Measurements from ENCODE around the gene CRHR1. TPM values are rescaled to one million over a fixed set of nuclear protein-coding genes. Genes with fewer than 3 reads are reported as not detected.

Gene CRHR1
- polyA plus RNA-seq, 1 of the 3 experiments (the other 2 are of a cell fraction): 0.13 TPM

DNA sequence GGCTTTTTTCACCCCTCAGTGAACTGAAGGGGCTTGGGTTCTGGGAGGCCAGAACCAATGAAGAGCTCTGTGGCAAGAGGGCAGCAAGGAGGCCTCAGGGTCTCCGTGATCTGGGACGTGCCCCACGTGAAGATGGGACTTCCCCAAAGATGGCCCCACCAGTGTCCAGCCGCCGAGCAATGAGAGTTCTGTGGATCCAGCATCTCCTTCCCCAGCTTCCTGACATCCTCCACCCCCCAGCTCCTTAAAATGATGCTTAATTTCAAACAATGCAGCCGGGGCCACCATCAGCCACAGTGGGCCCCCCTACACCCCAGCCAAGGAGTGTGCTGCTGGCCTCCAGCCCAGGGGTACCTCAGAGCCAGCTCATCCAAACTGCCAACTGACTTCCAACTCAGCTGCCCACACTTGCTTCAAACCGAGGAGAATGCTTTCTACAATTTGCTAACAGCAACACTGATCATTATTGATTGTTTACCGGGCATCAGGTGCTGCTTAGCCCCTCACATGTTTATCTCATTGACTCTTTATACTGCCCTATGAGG is 54.7 kb downstream of the CRHR1 start:
- no peaks in the 10 kb centered on the region for H3K9me3 ChIP-seq
- no peaks in the 10 kb centered on the region for H3K36me3 ChIP-seq (replicated peaks in 1 of 2; ENCODE audit: control insufficient read depth in 1 of 2, insufficient read depth in 2 of 2, low read length in 1 of 2)
- H2AFZ ChIP-seq (ENCODE audit: low read depth): no peak overlapping the region
- DNase-seq: no peak
- H3K27ac ChIP-seq (ENCODE audit: low read depth in 2 of 2, low read length in 1 of 2): no peak overlapping the region
- H3K9me2 ChIP-seq: no peaks in the 10 kb centered on the region
- no peaks in the 10 kb centered on the region for H3K79me2 ChIP-seq (ENCODE audit: insufficient read depth)
- H3F3A ChIP-seq (replicated peaks; ENCODE audit: insufficient read depth): no peaks in the 10 kb centered on the region
- no peak for TF ChIP-seq FOXJ3 (CRISPR knock-in tag; IDR thresholded peaks at IDR 0.05)
- TF ChIP-seq JUND (IDR thresholded peaks at IDR 0.05): no peak
- no peak for TF ChIP-seq GABPA (IDR thresholded peaks at IDR 0.05; ENCODE audit: low read depth)
- no peak for TF ChIP-seq TAF1 (IDR thresholded peaks at IDR 0.05; ENCODE audit: borderline replicate concordance, low read depth, low read length)
- no peak for TF ChIP-seq SIN3A (IDR thresholded peaks at IDR 0.05; ENCODE audit: borderline replicate concordance, low read depth, low read length)
- no peak for TF ChIP-seq CHD2 (IDR thresholded peaks at IDR 0.05; ENCODE audit: low read length, partially characterized antibody)
- TF ChIP-seq RAD21 (IDR thresholded peaks at IDR 0.05; ENCODE audit: low read length): no peak
- TF ChIP-seq, protein P1, sequence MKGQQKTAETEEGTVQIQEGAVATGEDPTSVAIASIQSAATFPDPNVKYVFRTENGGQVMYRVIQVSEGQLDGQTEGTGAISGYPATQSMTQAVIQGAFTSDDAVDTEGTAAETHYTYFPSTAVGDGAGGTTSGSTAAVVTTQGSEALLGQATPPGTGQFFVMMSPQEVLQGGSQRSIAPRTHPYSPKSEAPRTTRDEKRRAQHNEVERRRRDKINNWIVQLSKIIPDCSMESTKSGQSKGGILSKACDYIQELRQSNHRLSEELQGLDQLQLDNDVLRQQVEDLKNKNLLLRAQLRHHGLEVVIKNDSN (IDR thresholded peaks at IDR 0.05; ENCODE audit: borderline replicate concordance, low read depth): no peak
- TF ChIP-seq RCOR1 (IDR thresholded peaks at IDR 0.05; ENCODE audit: low read length): no peak
- TF ChIP-seq SMC3 (IDR thresholded peaks at IDR 0.05; ENCODE audit: low read depth, low read length): no peak
- TF ChIP-seq, protein P2, sequence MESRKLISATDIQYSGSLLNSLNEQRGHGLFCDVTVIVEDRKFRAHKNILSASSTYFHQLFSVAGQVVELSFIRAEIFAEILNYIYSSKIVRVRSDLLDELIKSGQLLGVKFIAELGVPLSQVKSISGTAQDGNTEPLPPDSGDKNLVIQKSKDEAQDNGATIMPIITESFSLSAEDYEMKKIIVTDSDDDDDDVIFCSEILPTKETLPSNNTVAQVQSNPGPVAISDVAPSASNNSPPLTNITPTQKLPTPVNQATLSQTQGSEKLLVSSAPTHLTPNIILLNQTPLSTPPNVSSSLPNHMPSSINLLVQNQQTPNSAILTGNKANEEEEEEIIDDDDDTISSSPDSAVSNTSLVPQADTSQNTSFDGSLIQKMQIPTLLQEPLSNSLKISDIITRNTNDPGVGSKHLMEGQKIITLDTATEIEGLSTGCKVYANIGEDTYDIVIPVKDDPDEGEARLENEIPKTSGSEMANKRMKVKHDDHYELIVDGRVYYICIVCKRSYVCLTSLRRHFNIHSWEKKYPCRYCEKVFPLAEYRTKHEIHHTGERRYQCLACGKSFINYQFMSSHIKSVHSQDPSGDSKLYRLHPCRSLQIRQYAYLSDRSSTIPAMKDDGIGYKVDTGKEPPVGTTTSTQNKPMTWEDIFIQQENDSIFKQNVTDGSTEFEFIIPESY (IDR thresholded peaks at IDR 0.05; ENCODE audit: borderline replicate concordance, low read depth): no peak
- ChIA-PET POLR2A (interaction anchor here (1.1 kb wide), 1 partner anchor 10 kb away, joined by 4 read pairs; no protein-coding TSS in a partner anchor), CTCF (interaction anchor here (1.0 to 18.6 kb wide), 9 partner anchors 6 to 443 kb away, joined by 3 to 327 read pairs (median 6); partner anchors contain the start of genes CRHR1 and SPPL2C)
- H4K20me1 ChIP-seq (ENCODE audit: insufficient read depth): no peaks in the 10 kb centered on the region
- H3K9ac ChIP-seq: no peak overlapping the region
- H3K4me3 ChIP-seq (ENCODE audit: low read depth in 2 of 2, low read length in 1 of 2): no peak overlapping the region
- H3K27me3 ChIP-seq (ENCODE audit: insufficient read depth): peaks cover 16% of the 10 kb centered on the region; the same call in 1 of the 2 replicates
- H3K4me1 ChIP-seq (ENCODE audit: control insufficient read depth in 1 of 2, insufficient read depth in 2 of 2, low read depth in 1 of 2, low read length in 1 of 2): peaks cover 0 to 7% of the 10 kb centered on the region in 2 experiments; a peak in 1 of 4 replicates
- WGBS (ENCODE audit: low lambda C conversion rate): 64% methylated on average over 8 of the region's 8 CpGs
- no peak overlapping the region for H3K4me2 ChIP-seq

DNA sequence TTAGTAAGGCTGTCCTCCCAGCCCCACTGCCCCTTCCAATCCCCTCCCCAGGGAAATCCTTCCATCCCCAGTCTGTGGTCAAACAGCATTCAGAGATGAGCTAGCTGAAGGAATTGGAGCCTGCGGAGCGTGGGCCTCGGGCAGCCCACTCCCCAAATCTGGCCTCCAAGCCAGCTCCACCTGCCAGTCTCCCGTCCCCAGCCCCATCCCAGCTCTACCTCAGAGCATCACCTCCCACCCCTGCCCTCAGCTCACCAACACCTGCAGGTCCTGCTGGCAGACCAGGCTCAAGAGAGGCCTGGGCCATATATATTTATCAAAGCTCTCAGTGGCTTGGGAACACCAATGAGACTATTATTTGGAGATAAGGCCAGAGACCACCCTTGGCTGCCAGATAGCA is 55.3 kb downstream of the CRHR1 start:
- Histone ChIP-seq H4K20me1 (ENCODE audit: insufficient read depth) (no peaks in the 10 kb centered on the region), H3K4me3 (ENCODE audit: low read depth in 2 of 2, low read length in 1 of 2) (no peak overlapping the region), H3K9me3 (no peaks in the 10 kb centered on the region), H2AFZ (ENCODE audit: low read depth) (no peak overlapping the region), H3K79me2 (ENCODE audit: insufficient read depth) (no peaks in the 10 kb centered on the region), H3K9ac (no peak overlapping the region), H3K27me3 (ENCODE audit: insufficient read depth) (peaks cover 16% of the 10 kb centered on the region; the same call in 1 of the 2 replicates), H3K4me1 (ENCODE audit: control insufficient read depth in 1 of 2, insufficient read depth in 2 of 2, low read depth in 1 of 2, low read length in 1 of 2) (peaks cover 0 to 7% of the 10 kb centered on the region in 2 experiments; a peak in 1 of 4 replicates), H3K4me2 (no peak overlapping the region), H3F3A (replicated peaks; ENCODE audit: insufficient read depth) (no peaks in the 10 kb centered on the region), H3K36me3 (replicated peaks in 1 of 2; ENCODE audit: control insufficient read depth in 1 of 2, insufficient read depth in 2 of 2, low read length in 1 of 2) (no peaks in the 10 kb centered on the region), H3K9me2 (no peaks in the 10 kb centered on the region), H3K27ac (ENCODE audit: low read depth in 2 of 2, low read length in 1 of 2) (no peak overlapping the region)
- DNase-seq: no peak
- no CpG with 5 or more reads among the region's 4 CpGs for WGBS (ENCODE audit: low lambda C conversion rate)
- TF ChIP-seq SMC3 (IDR thresholded peaks at IDR 0.05; ENCODE audit: low read depth, low read length): no peak
- no peak for TF ChIP-seq TCF12 (IDR thresholded peaks at IDR 0.05)
- no peak for TF ChIP-seq EZH2phosphoT487 (IDR thresholded peaks at IDR 0.05; ENCODE audit: borderline replicate concordance, low read depth)
- no peak for TF ChIP-seq GATA2 (CRISPR knock-in tag; IDR thresholded peaks at IDR 0.05)
- TF ChIP-seq TEAD4 (IDR thresholded peaks at IDR 0.05; ENCODE audit: borderline replicate concordance, insufficient read depth): no peak
- TF ChIP-seq FOXM1 (IDR thresholded peaks at IDR 0.05; ENCODE audit: low read depth): no peak
- TF ChIP-seq RCOR1 (IDR thresholded peaks at IDR 0.05; ENCODE audit: low read length): no peak
- TF ChIP-seq, protein P1 (IDR thresholded peaks at IDR 0.05; ENCODE audit: borderline replicate concordance, low read depth): no peak
- TF ChIP-seq, protein P3, sequence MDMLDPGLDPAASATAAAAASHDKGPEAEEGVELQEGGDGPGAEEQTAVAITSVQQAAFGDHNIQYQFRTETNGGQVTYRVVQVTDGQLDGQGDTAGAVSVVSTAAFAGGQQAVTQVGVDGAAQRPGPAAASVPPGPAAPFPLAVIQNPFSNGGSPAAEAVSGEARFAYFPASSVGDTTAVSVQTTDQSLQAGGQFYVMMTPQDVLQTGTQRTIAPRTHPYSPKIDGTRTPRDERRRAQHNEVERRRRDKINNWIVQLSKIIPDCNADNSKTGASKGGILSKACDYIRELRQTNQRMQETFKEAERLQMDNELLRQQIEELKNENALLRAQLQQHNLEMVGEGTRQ (IDR thresholded peaks at IDR 0.05; ENCODE audit: borderline replicate concordance, low read depth, low read length): no peak
- no peak for TF ChIP-seq GABPA (IDR thresholded peaks at IDR 0.05; ENCODE audit: low read depth)
- TF ChIP-seq RAD21 (IDR thresholded peaks at IDR 0.05; ENCODE audit: low read length): no peak
- CTCF ChIA-PET: interaction anchor here (1.1 to 18.6 kb wide), 8 partner anchors 6 to 444 kb away, joined by 3 to 327 read pairs (median 8); partner anchors contain the start of genes CRHR1 and SPPL2C
- POLR2A ChIA-PET: no interaction called here

Data from SK-N-SH (cell line).